ENCODE results near the gene NUDT3.
"Not testable (repeated sequence)": the region's sequence is repeated elsewhere in the genome, so short reads cannot be mapped to it uniquely, and the experiment has no call there.

GRCh38 chr6:34252395-34252794 lies 140.1 kb downstream of the NUDT3 start:
- not testable (repeated sequence) for TF ChIP-seq CTCF (IDR thresholded peaks at IDR 0.05; ENCODE audit: insufficient read depth, low read depth, low read length); EZH2 (IDR thresholded peaks at IDR 0.05; ENCODE audit: insufficient read depth, low read length)

Measured in astrocyte (in vitro differentiated cells and primary cell).